ENCODE data around the gene PAX5.

DNA sequence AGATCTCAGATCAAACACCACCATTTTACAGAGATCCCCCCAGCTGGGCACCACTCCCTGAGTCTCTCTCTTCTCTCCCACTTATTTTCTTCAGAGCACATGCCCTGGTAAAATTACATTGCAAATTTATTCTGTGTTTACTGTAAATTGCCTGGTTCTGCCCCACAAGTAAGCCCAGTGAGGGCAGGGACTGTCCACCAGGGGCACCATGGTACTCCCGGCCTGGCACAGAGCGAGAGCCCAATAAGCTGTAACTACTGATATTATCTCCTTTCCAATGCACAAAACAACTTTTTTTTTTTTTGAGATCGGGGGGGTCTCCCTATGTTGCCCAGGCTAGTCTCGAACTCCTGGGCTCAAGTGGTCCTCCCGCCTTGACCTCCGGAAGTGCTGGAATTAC is 123.0 kb downstream of the PAX5 start:
- TF ChIP-seq TAF1 (IDR thresholded peaks at IDR 0.05; ENCODE audit: low read depth, low read length) (no peak), POLR2AphosphoS5 (IDR thresholded peaks at IDR 0.05; ENCODE audit: low read depth, low read length) (no peak), POLR2A (IDR thresholded peaks at IDR 0.05; ENCODE audit: low read depth, low read length) (no peak), PAX5 (IDR thresholded peaks at IDR 0.05; ENCODE audit: insufficient read depth, low read length, severe bottlenecking) (no peak), SPI1 (IDR thresholded peaks at IDR 0.05; ENCODE audit: low read depth, low read length) (no peak), POU2F2 (IDR thresholded peaks at IDR 0.05; ENCODE audit: low read depth, low read length) (no peak)
